K562 (cell line): ENCODE measurements around the gene RAB31.

Experiments
- CBFB ChIP-seq: sonication (generic); formaldehyde crosslinking; IDR thresholded peaks from 2 replicates; pipeline ENCODE4 v1.4.0; 2020; ENCODE audit warnings: mild to moderate bottlenecking, missing genetic modification reagents
- FOXJ3 ChIP-seq: sonication (generic); formaldehyde crosslinking; IDR thresholded peaks from 2 replicates; pipeline ENCODE4 v1.4.0; 2020; ENCODE audit warnings: mild to moderate bottlenecking, missing genetic modification reagents
- GABPA ChIP-seq: fragments of 200-800 bp; sonication (Bioruptor generic); conservative IDR thresholded peaks from 2 replicates; pipeline ENCODE4 v1.6.1; 2016; ENCODE audit warnings: low read depth, missing genetic modification characterization, missing compliant biosample characterization
- MTA2 ChIP-seq: fragments of 450-650 bp; IDR thresholded peaks from 2 replicates; pipeline ENCODE4 v1.6.1; 2016; ENCODE audit warnings: low read depth
- POLR2A ChIP-seq: fragments of 450-650 bp; conservative IDR thresholded peaks from 2 replicates; pipeline ENCODE4 v1.6.1; 2016
- TF ChIP-seq, protein P1 (sequence below): sonication (generic); formaldehyde crosslinking; IDR thresholded peaks from 2 replicates; pipeline ENCODE4 v1.8.0; 2023; ENCODE audit warnings: missing genetic modification reagents, mild to moderate bottlenecking, borderline replicate concordance
- TF ChIP-seq, protein P2 (sequence below): sonication (generic); formaldehyde crosslinking; IDR thresholded peaks from 2 replicates; pipeline ENCODE4 v1.8.0; 2022; ENCODE audit warnings: mild to moderate bottlenecking, missing genetic modification reagents
- TF ChIP-seq, protein P3 (sequence below), 3 experiments: fragments of 200-800 bp in 1 of 3; fragments of 250-450 bp in 1 of 3; fragments of 450-650 bp in 1 of 3; sonication (Bioruptor Pico) in 1 of 3; sonication (Bioruptor generic) in 1 of 3; formaldehyde crosslinking in 1 of 3; IDR thresholded peaks; 2 replicates each; pipeline versions ENCODE4 v1.6.1 to v1.8.0; 2016 to 2022; ENCODE audit warnings: mild to moderate bottlenecking in 2 of 3, missing genetic modification characterization in 2 of 3, missing compliant biosample characterization in 1 of 3, moderate library complexity in 1 of 3

DNA sequence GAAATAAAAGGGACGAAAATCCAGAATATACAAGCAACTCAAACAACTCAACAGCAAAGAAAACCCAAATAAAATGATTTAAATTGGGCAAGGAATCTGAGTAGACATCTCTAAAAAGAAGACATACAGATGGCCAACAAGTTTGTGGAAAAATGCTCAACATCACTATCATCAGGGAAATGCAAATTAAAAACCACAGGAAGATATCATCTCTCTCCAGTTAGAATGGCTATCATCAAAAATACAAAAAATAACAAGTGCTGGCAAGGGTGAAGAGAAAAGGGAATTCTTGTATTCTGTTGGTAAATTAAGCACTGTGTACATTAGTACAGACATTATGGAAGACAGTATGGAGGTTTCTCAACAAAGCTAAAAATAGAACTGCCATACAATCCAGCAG, 80.0 kb downstream of the RAB31 start:
- TF ChIP-seq, protein P1, sequence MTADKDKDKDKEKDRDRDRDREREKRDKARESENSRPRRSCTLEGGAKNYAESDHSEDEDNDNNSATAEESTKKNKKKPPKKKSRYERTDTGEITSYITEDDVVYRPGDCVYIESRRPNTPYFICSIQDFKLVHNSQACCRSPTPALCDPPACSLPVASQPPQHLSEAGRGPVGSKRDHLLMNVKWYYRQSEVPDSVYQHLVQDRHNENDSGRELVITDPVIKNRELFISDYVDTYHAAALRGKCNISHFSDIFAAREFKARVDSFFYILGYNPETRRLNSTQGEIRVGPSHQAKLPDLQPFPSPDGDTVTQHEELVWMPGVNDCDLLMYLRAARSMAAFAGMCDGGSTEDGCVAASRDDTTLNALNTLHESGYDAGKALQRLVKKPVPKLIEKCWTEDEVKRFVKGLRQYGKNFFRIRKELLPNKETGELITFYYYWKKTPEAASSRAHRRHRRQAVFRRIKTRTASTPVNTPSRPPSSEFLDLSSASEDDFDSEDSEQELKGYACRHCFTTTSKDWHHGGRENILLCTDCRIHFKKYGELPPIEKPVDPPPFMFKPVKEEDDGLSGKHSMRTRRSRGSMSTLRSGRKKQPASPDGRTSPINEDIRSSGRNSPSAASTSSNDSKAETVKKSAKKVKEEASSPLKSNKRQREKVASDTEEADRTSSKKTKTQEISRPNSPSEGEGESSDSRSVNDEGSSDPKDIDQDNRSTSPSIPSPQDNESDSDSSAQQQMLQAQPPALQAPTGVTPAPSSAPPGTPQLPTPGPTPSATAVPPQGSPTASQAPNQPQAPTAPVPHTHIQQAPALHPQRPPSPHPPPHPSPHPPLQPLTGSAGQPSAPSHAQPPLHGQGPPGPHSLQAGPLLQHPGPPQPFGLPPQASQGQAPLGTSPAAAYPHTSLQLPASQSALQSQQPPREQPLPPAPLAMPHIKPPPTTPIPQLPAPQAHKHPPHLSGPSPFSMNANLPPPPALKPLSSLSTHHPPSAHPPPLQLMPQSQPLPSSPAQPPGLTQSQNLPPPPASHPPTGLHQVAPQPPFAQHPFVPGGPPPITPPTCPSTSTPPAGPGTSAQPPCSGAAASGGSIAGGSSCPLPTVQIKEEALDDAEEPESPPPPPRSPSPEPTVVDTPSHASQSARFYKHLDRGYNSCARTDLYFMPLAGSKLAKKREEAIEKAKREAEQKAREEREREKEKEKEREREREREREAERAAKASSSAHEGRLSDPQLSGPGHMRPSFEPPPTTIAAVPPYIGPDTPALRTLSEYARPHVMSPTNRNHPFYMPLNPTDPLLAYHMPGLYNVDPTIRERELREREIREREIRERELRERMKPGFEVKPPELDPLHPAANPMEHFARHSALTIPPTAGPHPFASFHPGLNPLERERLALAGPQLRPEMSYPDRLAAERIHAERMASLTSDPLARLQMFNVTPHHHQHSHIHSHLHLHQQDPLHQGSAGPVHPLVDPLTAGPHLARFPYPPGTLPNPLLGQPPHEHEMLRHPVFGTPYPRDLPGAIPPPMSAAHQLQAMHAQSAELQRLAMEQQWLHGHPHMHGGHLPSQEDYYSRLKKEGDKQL (CRISPR knock-in tag): no peak
- TF ChIP-seq CBFB (CRISPR knock-in tag): no peak
- no peak for TF ChIP-seq MTA2
- TF ChIP-seq, protein P2, sequence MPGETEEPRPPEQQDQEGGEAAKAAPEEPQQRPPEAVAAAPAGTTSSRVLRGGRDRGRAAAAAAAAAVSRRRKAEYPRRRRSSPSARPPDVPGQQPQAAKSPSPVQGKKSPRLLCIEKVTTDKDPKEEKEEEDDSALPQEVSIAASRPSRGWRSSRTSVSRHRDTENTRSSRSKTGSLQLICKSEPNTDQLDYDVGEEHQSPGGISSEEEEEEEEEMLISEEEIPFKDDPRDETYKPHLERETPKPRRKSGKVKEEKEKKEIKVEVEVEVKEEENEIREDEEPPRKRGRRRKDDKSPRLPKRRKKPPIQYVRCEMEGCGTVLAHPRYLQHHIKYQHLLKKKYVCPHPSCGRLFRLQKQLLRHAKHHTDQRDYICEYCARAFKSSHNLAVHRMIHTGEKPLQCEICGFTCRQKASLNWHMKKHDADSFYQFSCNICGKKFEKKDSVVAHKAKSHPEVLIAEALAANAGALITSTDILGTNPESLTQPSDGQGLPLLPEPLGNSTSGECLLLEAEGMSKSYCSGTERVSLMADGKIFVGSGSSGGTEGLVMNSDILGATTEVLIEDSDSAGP (CRISPR knock-in tag): no peak
- TF ChIP-seq FOXJ3: no peak
- TF ChIP-seq POLR2A: no peak
- TF ChIP-seq, protein P3, sequence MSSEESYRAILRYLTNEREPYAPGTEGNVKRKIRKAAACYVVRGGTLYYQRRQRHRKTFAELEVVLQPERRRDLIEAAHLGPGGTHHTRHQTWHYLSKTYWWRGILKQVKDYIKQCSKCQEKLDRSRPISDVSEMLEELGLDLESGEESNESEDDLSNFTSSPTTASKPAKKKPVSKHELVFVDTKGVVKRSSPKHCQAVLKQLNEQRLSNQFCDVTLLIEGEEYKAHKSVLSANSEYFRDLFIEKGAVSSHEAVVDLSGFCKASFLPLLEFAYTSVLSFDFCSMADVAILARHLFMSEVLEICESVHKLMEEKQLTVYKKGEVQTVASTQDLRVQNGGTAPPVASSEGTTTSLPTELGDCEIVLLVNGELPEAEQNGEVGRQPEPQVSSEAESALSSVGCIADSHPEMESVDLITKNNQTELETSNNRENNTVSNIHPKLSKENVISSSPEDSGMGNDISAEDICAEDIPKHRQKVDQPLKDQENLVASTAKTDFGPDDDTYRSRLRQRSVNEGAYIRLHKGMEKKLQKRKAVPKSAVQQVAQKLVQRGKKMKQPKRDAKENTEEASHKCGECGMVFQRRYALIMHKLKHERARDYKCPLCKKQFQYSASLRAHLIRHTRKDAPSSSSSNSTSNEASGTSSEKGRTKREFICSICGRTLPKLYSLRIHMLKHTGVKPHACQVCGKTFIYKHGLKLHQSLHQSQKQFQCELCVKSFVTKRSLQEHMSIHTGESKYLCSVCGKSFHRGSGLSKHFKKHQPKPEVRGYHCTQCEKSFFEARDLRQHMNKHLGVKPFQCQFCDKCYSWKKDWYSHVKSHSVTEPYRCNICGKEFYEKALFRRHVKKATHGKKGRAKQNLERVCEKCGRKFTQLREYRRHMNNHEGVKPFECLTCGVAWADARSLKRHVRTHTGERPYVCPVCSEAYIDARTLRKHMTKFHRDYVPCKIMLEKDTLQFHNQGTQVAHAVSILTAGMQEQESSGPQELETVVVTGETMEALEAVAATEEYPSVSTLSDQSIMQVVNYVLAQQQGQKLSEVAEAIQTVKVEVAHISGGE (CRISPR knock-in tag; IDR thresholded peaks at IDR 0.05): no peak
- no peak for TF ChIP-seq GABPA (tag)
